SK-N-SH treated with all-trans-retinoic acid at 6 μM for 48 hours (cell line): ENCODE data around the gene GFM2.
"Not testable (repeated sequence)": the region's sequence is repeated elsewhere in the genome, so short reads cannot be mapped to it uniquely, and the experiment has no call there.

Experiments used
- ATAC-seq: fragments of 200-7000 bp; cut with Tn5 transposase; 3 replicates; pipeline ENCODE4 v1.9.1; 2020; ENCODE audit warnings: mild to moderate bottlenecking, moderate library complexity
- ARNTL ChIP-seq: fragments of 450-650 bp; formaldehyde crosslinking; IDR thresholded peaks from 2 replicates; pipeline ENCODE4 v1.5.0; 2020; ENCODE audit warnings: low read depth, mild to moderate bottlenecking, moderate library complexity, borderline replicate concordance
- BACH2 ChIP-seq: fragments of 250-450 bp; sonication (Bioruptor Pico); IDR thresholded peaks from 2 replicates; pipeline ENCODE4 v1.9.0; 2021; ENCODE audit warnings: mild to moderate bottlenecking, borderline replicate concordance
- CSDC2 ChIP-seq: fragments of 250-450 bp; sonication (Bioruptor Pico); IDR thresholded peaks from 2 replicates; pipeline ENCODE4 v1.5.0; 2020; ENCODE audit warnings: mild to moderate bottlenecking, moderate library complexity
- CSRNP3 ChIP-seq: fragments of 250-450 bp; sonication (Bioruptor Pico); IDR thresholded peaks from 2 replicates; pipeline ENCODE4 v1.5.1; 2021; ENCODE audit warnings: mild to moderate bottlenecking, moderate library complexity
- ESRRG ChIP-seq: fragments of 250-450 bp; sonication (Bioruptor Pico); IDR thresholded peaks from 2 replicates; pipeline ENCODE4 v1.6.1; 2021; ENCODE audit warnings: mild to moderate bottlenecking
- GLIS3 ChIP-seq: fragments of 250-450 bp; sonication (Bioruptor Pico); IDR thresholded peaks from 2 replicates; pipeline ENCODE4 v1.5.0; 2020; ENCODE audit warnings: mild to moderate bottlenecking, moderate library complexity
- ISL1 ChIP-seq: fragments of 250-450 bp; sonication (Bioruptor Pico); IDR thresholded peaks from 2 replicates; pipeline ENCODE4 v2.1.2; 2022; ENCODE audit warnings: mild to moderate bottlenecking, moderate library complexity
- OSR1 ChIP-seq: fragments of 250-450 bp; sonication (Bioruptor Pico); IDR thresholded peaks from 2 replicates; pipeline ENCODE4 v1.8.0; 2022; ENCODE audit warnings: moderate library complexity, mild to moderate bottlenecking, inconsistent platforms
- PATZ1 ChIP-seq: fragments of 250-450 bp; sonication (Bioruptor Pico); IDR thresholded peaks from 2 replicates; pipeline ENCODE4 v1.8.0; 2020; ENCODE audit warnings: mild to moderate bottlenecking, moderate library complexity, borderline replicate concordance
- POU6F1 ChIP-seq: fragments of 250-450 bp; sonication (Bioruptor Pico); IDR thresholded peaks from 2 replicates; pipeline ENCODE4 v1.8.0; 2021; ENCODE audit warnings: low read depth, mild to moderate bottlenecking, moderate library complexity, borderline replicate concordance
- PPARA ChIP-seq: fragments of 250-450 bp; sonication (Bioruptor Pico); IDR thresholded peaks from 2 replicates; pipeline ENCODE4 v1.5.0; 2020; ENCODE audit warnings: mild to moderate bottlenecking, borderline replicate concordance
- RARB ChIP-seq: fragments of 250-450 bp; sonication (Bioruptor Pico); IDR thresholded peaks from 2 replicates; pipeline ENCODE4 v1.8.0; 2021; ENCODE audit warnings: mild to moderate bottlenecking, moderate library complexity
- SNAI2 ChIP-seq: fragments of 250-450 bp; sonication (Bioruptor Pico); IDR thresholded peaks from 2 replicates; pipeline ENCODE4 v1.5.0; 2020; ENCODE audit warnings: mild to moderate bottlenecking, moderate library complexity
- TCF4 ChIP-seq: fragments of 250-450 bp; sonication (Bioruptor Pico); IDR thresholded peaks from 2 replicates; pipeline ENCODE4 v1.8.0; 2021; ENCODE audit warnings: mild to moderate bottlenecking, moderate library complexity, borderline replicate concordance
- TOX ChIP-seq: fragments of 250-450 bp; sonication (Bioruptor Pico); IDR thresholded peaks from 2 replicates; pipeline ENCODE4 v1.8.0; 2021; ENCODE audit warnings: mild to moderate bottlenecking, moderate library complexity, borderline replicate concordance
- TSHZ2 ChIP-seq: fragments of 250-450 bp; sonication (Bioruptor Pico); IDR thresholded peaks from 2 replicates; pipeline ENCODE4 v1.5.0; 2020; ENCODE audit warnings: mild to moderate bottlenecking, moderate library complexity
- ZC3H10 ChIP-seq: fragments of 250-450 bp; sonication (Bioruptor Pico); IDR thresholded peaks from 2 replicates; pipeline ENCODE4 v1.5.1; 2021; ENCODE audit warnings: mild to moderate bottlenecking, moderate library complexity
- ZFP3 ChIP-seq: fragments of 250-450 bp; sonication (Bioruptor Pico); IDR thresholded peaks from 2 replicates; pipeline ENCODE4 v1.5.0; 2020; ENCODE audit warnings: mild to moderate bottlenecking, moderate library complexity
- ZFP30 ChIP-seq: fragments of 450-650 bp; formaldehyde crosslinking; IDR thresholded peaks from 2 replicates; pipeline ENCODE4 v1.5.0; 2022; ENCODE audit warnings: mild to moderate bottlenecking, moderate library complexity
- ZNF565 ChIP-seq: fragments of 450-650 bp; formaldehyde crosslinking; conservative IDR thresholded peaks from 2 replicates; pipeline ENCODE4 v1.5.0; 2020; ENCODE audit warnings: low read depth, mild to moderate bottlenecking, moderate library complexity
- ZNF70 ChIP-seq: fragments of 450-650 bp; formaldehyde crosslinking; IDR thresholded peaks from 2 replicates; pipeline ENCODE4 v1.5.0; 2020; ENCODE audit warnings: mild to moderate bottlenecking, moderate library complexity
- ZNF8 ChIP-seq: fragments of 450-650 bp; formaldehyde crosslinking; IDR thresholded peaks from 2 replicates; pipeline ENCODE4 v1.5.0; 2020; ENCODE audit warnings: mild to moderate bottlenecking, moderate library complexity

The GFM2 gene

GRCh38 chr5:74798977-74799911 is 32.3 kb upstream of the GFM2 start:
- no peak for TF ChIP-seq CSRNP3 (CRISPR knock-in tag)
- no peak for TF ChIP-seq ZNF8 (CRISPR knock-in tag)
- TF ChIP-seq RARB = no peak
- TF ChIP-seq ESRRG = no peak
- TF ChIP-seq ISL1 (CRISPR knock-in tag) = no peak
- no peak for TF ChIP-seq GLIS3 (CRISPR knock-in tag)
- no peak for TF ChIP-seq ZFP30 (CRISPR knock-in tag)
- no peak for TF ChIP-seq BACH2 (CRISPR knock-in tag)
- no peak for TF ChIP-seq ARNTL (CRISPR knock-in tag)
- TF ChIP-seq ZFP3 (CRISPR knock-in tag) = no peak
- no peak for TF ChIP-seq PPARA
- TF ChIP-seq TOX = no peak
- TF ChIP-seq SNAI2 (CRISPR knock-in tag) = no peak
- TF ChIP-seq ZC3H10 (CRISPR knock-in tag) = no peak
- TF ChIP-seq TSHZ2 (CRISPR knock-in tag) = no peak
- TF ChIP-seq OSR1 (CRISPR knock-in tag) = no peak
- no peak for TF ChIP-seq ZNF70 (CRISPR knock-in tag)
- TF ChIP-seq ZNF565 (CRISPR knock-in tag) = no peak
- no peak for TF ChIP-seq CSDC2 (CRISPR knock-in tag)
- TF ChIP-seq TCF4 = no peak

GRCh38 chr5:74791669-74792068 is 24.8 kb upstream of the GFM2 start:
- not testable (repeated sequence) for ATAC-seq

More at GRCh38 chr5:74798977-74799911, 32.3 kb upstream of the GFM2 start:
- ATAC-seq = no peak; the same call in 2 of the 3 replicates

GRCh38 chr5:74787424-74787823 is 20.5 kb upstream of the GFM2 start:
- TF ChIP-seq GLIS3 (CRISPR knock-in tag) = no peak
- ATAC-seq = no peak

- no peak for TF ChIP-seq ZC3H10 (CRISPR knock-in tag)
- no peak for TF ChIP-seq ZNF8 (CRISPR knock-in tag)
- TF ChIP-seq TOX = no peak
- no peak for TF ChIP-seq CSRNP3 (CRISPR knock-in tag)
- ATAC-seq = no peak
Measured at GRCh38 chr5:74786851-74787250, 19.9 kb upstream of the GFM2 start.

GRCh38 chr5:74778609-74779008 is 11.7 kb upstream of the GFM2 start:
- no peak for TF ChIP-seq TSHZ2 (CRISPR knock-in tag)
- TF ChIP-seq PATZ1 (CRISPR knock-in tag) = no peak
- TF ChIP-seq ZFP30 (CRISPR knock-in tag) = no peak
- TF ChIP-seq POU6F1 (CRISPR knock-in tag) = no peak
- TF ChIP-seq OSR1 (CRISPR knock-in tag) = no peak
- TF ChIP-seq CSDC2 (CRISPR knock-in tag) = no peak

More at GRCh38 chr5:74778609-74779008, 11.7 kb upstream of the GFM2 start:
- ATAC-seq = no peak
